ENCODE data around the gene FLT1.

Gene FLT1

DNA sequence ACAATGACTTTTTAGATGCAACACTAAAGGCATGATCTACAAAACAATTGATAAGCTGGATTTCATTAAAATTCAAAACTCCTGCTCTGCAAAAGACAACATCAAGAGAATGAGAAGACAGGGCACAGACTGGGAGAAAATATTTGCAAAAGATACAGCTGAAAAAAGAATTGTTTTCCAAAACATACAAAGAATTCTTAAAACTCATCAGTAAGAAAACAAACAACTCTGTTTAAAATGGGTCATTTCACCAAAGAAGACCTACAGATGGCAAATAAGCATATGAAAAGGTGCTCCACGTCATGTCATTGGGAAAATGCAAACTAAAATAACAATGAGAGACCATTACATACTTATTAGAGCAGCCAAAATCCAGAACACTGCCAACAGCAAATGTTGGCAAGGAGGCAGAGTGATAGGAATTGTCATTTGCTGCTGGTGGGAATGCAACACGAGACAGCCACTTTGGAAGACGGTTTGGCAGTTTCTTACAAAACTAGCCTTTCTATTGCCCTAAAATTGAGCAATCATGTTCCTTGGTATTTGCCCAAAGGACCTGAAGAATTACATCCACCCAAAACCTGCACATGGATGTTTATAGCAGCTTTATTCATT lies 39.2 kb downstream of the FLT1 start:
- no peak for DNase-seq (ENCODE audit: low read depth)

DNA sequence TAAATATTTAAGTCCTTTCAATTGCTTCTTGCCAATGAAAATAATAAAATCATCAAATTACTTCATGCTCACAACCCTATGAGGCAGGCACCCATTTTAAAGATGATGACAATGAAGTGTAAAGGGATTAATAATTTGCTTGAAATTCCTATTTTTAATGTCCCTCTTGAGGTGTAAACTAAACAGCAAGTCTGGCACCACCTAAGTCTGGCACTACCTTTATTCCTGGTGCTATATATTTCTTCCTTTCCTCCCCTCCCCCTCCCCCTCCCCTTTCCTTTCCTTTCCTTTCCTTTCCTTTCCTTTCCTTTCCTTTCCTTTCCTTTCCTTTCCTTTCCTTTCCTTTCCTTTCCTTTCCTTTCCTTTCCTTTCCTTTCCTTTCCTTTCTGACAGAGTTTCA lies 42.2 kb downstream of the FLT1 start:
- no peak for DNase-seq (ENCODE audit: low read depth)

DNA sequence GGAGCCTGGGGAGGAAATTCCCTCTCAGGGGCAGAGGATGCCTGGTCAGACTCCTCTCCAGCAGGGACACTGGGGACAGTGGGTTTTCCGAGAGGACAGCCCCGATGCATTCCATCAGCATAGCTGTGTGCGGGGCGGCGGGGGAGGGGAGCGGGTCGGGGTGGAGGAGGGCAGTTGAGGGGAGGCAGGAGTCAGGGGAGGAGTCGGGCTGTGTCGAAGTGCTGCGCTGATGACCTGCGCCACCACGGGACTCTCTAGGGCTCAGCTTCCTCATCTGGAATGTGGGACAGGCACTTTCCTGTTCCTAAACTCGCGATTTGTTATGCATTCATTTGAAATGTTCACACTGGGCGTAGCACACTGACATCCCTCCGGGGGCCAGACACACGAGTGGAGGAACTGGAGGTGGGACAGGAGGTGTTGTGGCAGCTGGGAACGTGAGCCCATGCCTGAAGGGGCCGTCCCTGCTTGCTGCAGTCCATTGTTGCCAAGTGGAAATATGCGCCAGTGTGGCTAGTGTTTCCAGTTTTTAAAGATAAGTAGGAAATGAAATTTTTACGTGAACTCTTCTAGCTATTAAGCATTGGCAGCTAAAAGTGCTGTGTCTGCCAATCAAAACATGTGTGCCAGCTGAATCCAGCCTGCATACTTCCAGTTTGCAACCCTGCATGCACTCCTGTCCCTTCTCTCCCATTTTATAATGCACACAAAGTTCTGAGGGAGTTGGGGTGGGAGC lies 43.3 kb downstream of the FLT1 start:
- no peak for DNase-seq (ENCODE audit: low read depth)

DNA sequence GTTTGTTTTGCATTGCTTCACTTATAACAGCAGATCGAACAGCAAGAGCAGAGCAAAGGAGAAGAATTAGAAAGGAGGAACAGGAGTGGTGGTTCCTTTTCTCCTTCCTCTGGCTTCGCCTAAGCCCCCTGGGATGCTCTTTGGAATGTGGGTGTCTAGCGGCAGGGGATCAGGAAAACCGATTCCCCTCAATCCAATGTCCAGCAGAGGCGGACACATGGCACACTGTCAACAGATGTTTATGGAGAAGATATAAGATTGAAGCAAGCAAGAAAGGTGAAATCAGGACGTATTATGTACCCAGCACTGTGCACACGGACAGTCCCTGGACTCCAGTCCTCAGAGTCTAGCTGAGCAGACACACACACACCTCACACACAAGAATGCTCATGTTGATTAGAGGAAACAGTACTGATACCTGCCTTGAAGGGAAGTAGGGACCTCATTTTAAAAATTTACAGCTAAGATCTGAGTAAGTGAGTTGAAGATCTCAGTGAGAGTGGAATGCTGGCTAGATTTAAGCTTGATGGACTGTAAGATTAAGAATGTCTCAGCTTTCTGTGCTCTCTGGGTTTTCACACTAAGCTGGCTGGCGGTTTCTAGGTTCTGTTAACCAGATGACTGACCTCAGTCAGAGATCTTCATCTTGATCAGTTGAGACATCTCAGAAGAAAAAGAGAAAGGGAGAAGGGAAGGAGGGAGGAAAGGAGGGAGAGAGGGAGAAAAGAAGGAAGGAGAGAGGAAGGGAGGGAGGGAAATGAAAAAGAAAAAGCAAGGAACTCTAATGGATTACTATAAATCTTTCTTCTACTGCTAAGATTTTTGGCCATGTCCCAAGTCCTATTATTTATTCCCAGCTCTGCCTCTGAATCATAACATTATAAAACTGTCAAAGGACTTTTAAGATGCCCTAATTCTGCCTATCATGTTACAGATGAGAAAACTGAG lies 44.8 kb downstream of the FLT1 start:
- no peak for DNase-seq (ENCODE audit: low read depth)

DNA sequence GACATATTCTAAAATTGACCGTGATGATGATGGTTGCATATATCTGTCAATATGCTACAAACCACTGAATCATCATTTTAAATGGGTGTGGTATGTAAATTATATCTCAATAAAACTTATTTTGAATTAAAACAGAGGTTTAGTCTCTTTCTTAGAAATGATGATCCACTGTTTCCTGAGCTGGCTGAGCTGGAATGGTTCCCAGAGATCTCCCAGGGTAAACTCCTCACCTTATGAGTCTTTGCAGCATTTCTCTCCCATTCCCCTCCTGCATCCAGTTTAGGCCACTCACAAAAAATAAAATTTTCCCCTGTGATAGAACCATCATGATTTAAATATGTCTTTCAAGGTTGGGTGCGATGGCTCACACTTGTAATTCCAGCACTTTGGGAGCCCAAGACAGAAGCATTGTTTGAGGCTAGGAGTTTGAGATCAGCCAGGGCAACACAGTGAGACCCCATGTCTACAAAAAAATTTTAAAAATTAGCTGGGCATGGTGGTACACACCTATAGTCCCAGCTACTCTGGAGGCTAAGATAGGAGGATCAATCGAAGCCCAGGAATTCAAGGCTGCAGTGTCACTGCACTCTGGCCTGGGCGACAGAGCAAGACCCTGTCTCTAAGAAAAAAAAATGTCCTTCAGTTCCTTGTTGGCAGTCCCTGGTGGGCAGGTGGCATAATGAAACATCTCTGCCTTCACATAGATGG lies 46.1 kb downstream of the FLT1 start:
- DNase-seq (ENCODE audit: low read depth) = no peak

DNA sequence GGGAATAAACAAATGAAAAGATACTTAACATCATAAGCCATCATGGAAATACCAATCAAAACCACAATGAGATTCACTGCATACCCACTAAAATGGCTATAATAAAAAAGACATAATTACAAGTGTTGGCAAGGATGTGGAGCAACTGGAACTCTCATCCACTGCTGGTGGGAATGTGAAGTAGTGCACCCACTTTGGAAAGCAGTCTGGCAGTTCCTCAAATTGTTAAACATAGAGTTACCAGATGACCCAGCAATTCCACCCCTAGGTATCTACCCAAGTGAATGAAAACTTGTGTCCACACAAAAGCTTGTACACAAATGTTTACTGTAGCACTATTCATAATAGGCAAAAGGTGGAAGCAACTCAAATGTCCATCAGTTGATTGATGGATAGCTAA lies 46.9 kb downstream of the FLT1 start:
- DNase-seq (ENCODE audit: low read depth) = no peak

DNA sequence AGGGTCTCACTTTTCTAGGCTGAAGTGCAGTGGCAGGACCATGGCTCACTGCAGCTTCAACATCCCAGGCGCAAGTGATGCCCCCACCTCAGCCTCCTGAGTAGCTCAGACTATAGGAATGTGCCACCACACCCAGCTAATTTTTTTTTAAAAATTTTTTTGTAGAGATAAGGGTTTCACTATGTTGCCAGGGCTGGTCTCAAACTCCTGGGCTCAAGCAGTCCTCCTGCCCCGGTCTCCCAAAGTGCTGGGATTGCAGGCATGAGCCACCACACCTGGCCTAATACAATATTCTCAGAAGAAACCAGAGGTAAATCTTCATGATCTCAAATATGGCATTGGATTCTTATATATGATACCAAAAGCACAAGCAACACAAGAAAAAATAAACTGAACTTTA lies 47.7 kb downstream of the FLT1 start:
- DNase-seq (ENCODE audit: low read depth) = no peak

DNA sequence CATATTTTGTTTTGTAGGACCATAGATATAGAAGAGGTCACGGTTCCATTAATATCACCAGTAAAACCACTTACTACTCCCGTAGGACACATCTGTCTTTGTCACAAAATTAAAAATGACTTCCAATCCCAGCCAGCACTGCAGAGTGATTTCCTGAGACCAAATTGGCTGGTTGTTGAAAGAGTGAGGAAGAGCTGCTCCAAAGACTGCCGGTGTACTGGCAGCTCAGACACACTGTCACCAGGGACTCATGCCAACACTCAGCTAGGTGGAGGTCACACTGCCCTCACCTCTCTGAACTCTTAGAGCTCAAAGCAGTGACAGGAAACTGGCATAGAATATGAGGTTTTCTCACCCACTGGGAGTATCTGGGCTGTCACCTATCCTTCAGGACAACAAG lies 52.1 kb downstream of the FLT1 start:
- DNase-seq (ENCODE audit: low read depth) = no peak

DNA sequence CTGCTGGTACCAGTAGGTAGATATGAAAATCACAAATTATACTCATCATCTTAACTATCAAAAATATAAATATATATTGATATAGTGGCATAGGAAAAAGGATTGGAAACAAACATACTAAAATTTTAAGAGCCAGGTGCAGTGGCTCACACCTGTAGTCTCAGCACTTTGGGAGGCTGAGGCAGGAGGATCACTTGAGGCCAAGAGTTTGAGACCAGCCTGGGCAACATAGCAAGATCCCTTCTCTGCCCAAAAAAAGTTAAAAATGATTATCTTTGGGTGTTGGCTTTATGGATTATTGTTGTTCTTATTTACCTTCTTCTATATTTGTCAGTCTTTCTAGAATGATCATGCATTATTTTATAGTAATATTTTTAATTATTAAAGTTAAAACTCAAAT lies 53.4 kb downstream of the FLT1 start:
- DNase-seq (ENCODE audit: low read depth) = no peak

DNA sequence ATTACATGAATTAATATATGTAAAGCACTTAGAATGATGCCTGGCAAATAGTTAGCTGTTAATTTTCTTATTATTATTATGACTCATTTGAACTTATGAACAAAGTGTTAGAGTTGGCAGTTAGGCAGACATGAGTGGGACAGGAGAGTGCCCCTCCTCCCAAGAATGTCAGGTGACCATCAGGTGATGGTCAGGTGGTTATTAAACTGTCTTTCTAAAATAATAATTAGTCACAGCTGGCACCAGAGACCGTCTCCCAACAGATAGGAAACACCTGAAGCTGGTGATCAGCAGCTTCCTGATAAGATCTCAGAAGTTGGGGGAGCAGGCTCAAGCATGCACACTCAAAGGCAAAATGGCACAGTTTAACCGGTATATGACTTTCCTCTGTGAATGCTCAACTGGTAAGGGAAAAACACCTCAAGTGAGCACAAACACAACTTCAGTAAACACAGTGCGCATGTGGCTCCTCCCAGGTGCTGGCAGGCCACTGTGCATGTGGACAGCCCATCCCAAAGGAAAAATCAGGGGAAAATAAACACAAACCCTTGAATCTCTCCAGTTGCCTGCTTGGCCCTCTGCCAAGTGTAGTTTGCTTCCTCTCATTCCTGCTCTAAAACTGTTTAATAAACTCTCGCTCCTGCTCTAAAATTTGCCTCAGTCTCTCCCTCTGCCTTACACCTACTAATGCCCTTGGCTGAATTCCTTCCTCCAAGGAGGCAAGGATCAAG lies 54.0 kb downstream of the FLT1 start:
- DNase-seq (ENCODE audit: low read depth) = no peak

DNA sequence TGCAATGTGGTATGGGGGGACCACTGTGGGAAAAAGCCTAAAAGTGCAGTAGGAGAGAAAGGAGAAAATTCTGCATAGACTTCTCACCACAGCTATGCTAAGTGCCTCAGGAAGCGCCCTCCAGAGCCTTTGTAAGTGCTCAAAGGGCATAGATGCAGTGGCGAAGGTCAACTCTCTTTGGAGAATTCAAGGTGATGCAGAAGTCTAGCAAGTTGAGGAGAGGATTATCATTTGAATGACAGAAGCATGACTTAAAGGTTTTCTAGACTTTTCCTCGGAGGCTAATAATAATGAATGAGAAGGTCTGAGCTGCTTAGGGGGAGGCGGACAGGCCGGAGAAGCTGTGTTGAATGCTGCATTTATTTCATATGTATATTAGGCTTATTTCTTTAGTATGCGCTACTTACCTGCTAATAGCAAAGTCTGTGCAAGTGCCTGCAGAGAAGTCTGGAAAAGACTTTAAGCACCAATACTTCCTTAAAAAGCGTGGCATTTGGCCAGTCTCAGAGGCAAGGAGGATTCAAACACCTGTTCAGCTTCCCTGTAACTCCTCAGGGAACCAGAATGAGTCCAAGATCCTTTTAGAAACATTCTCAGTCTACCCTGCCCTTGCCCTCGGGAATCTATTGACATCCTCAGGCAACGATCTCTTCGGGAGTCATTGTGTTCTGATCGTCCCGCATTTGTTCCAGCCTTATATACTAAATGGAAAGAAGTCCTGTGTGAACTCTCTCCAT lies 56.2 kb downstream of the FLT1 start:
- DNase-seq (ENCODE audit: low read depth) = no peak

DNA sequence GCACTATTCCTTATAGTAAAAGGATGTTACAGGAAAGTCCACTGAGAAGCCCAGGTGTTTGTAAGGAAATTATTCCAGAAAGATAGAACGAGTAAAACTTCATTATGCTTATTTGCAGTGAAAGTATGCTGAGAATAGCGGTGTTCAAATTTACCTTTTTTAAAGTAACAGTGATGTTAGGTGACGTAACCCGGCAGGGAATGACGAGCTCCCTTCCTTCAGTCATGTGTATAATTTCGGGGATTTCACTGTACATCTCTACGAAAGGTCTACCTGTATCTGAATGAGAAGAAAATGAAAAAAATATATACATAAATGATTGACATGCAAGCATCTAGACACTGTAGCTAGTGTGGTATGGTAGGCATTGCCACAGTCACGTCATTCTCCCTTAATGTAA lies 56.9 kb downstream of the FLT1 start:
- DNase-seq (ENCODE audit: low read depth) = no peak

DNA sequence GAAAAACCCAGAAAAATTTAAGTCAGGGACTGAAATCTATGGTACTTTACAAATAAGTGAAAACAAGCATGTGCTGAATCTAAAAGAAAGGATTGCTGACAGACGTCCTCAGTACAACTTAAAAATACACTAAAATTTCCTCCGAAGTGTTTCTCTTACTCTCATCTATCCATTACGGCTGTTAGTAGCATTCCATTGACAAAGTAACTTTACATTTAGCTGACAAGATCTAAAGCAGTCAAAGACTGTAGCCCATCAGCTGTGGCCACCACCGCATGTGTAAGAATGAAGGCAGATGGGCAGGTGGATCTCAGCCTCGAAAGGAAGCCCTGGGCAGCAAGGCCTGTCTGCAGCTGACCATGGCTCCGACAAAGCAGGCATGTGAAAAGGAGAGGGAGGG lies 59.0 kb downstream of the FLT1 start:
- DNase-seq (ENCODE audit: low read depth) = no peak

DNA sequence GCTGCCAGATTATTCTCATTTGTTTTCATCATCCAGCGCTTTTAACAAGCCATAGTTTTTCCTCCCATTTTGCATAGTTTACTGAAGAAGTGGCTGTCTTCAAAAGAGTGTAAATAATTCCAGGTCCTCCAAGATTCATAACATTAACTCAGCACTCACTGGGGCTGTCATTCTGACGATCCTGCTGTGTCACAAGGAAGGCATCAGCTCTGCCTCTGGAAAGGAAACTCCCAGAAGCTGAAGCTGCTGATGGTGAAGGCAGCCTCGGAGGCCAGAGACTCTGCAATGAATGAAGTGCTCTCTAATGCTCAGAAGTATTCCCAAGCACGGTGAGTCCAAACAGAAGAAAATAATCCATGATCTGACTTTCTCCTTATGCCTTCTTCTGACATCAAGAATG lies 60.0 kb downstream of the FLT1 start:
- DNase-seq (ENCODE audit: low read depth) = no peak

DNA sequence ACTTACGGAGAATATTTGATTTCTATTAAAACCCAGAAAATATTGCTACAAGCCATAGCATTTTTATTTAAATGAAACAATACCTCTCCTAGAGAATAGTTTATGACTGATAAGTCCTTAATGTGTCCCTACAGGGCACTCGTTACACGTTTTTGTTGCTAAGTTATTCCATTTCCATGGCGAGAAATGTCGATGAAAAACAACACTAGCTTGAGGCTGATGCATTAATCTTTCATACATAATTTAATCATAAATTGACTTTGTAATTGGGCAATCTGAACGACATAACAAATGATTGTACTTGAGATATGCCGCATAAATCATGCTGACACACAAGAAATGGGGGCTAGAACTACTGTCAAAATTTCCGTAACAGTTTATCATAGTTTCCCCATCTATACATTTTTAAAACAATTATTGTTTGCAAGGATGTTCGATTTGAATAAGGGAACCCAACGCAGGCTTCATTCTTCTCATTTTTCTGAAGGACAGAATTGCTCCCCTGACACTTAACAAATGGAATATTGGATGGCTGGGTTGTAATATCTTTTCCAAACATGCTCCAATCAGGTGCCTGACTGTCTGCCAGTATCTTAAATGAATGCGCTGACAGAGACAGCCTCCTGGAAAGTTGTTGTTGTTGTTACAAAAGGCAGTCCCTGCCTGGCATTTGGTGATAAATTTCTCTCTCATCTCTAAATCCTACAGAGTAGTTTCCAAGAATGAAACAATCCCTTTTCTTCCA lies 61.9 kb downstream of the FLT1 start:
- DNase-seq (ENCODE audit: low read depth) = no peak

DNA sequence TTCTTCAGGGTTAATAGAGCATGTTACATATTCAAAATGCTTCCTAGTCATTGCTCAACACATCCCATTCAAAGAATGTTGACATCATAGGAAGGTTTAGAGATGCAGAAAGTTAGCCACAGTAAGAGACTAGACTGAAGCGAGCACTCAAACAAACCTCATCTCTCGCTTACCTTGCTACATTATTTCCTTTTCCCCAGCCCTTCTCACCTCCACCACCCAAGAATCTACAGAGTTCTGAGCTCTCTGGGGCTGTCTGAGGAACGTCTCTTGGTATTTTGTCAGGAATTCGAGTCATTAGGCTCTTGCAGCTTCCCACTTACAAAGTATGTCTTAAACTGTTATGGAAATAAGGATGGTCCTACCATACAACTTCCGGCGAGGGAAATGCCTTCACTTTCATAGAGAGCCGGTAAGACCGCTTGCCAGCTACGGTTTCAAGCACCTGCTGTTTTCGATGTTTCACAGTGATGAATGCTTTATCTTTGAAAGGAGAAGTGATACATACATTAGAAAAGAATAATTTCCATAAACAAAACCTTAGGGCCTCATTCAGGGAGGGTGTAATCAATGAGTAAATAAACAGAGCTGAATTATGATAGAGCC lies 65.1 kb downstream of the FLT1 start:
- no peak for DNase-seq (ENCODE audit: low read depth)

DNA sequence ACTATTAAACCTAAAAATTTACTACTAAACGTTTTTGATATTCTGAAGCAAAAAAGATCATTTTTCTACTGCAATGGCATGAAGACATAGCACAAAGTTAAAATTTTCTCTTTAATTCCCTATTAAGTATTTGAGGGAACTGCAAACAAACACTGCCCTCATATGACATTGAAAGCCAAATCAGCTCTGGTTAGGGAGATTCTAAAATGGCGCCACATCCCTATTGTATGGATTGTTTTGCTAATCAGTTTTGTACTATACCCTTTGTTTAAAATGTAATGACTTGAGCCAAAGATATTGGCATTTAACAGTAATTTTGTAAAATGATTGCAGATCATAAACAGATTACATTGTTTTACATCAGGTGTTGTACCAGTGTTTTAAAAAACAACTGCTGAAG lies 65.8 kb downstream of the FLT1 start:
- no peak for DNase-seq (ENCODE audit: low read depth)

DNA sequence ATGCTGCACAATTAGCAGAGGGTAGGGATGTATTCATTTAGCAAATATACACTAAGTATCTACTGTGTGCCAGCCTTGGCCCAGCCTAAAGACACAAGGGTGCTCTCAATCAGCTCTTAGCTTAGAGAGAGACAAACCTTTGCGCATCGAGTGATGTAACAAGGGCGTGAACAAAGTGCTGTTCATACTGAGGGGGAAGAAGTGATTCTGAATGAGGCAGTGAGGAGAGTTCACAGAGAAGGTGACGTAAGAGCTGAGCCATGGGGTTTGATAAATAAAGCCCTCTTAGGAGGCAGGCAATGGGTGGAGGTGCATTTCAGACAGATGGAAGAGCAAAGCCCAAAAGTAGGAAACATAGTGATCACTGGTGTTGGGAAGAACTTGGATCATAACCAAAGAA lies 68.5 kb downstream of the FLT1 start:
- no peak for DNase-seq (ENCODE audit: low read depth)

DNA sequence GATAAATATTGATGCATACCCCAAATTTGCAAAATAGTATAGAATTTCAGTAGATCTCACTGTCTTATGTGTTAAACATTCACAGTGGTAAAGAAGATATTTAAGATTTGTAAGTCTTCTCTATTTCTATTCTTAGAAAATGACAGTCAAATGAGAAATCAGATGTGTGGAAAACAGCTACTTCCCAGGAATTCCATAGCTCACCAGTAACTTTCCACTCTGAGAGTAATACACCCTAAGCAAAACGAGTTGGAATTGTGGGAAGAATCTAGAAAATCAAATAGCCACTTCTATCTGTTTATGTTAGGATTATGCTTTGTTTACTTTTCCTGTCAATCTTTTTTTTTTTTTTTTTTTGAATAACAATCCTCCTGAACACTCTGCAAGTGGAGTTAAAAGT lies 69.1 kb downstream of the FLT1 start:
- no peak for DNase-seq (ENCODE audit: low read depth)

DNA sequence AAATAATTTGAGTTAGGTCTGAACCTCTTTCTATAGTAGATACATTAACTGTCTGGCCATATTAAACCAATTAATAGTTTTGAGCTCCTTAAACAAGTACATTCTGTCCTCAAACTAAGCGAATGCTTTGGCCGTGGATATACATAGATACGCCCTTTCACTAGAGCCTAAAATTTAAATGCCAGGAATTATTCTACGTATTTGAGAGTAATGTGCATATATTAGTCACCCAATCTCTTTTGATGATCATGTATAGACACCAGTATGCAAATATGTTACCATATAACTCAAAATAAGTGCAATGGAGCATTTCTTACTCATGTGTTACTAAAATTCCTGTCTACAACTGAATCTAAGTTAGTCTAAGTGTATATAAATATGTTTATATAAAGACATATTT lies 70.4 kb downstream of the FLT1 start:
- no peak for DNase-seq (ENCODE audit: low read depth)

Data from stimulated activated CD8-positive, alpha-beta memory T cell treated with anti-CD3 and anti-CD28 coated beads, Interleukin-15, amount 100 ng/mL, for 1 hour (primary cell).